H1 (cell line): ENCODE measurements around the gene WASF1. TPM values are rescaled to one million over a fixed set of nuclear protein-coding genes. Genes with fewer than 3 reads are reported as not detected.

ENCODE experiments used
- ASH2L ChIP-seq: fragments of 200-600, 300-600 bp; sonication (generic); IDR thresholded peaks from one replicate; pipeline ENCODE4 v1.7.1; 2017; ENCODE audit warnings: low read length
- E2F6 ChIP-seq: IDR thresholded peaks from 2 replicates; pipeline ENCODE4 v1.6.1; 2012; ENCODE audit warnings: inconsistent platforms
- KDM1A ChIP-seq: fragments of 200-600, 300-600 bp; sonication (generic); IDR thresholded peaks from 2 replicates; pipeline ENCODE4 v1.7.1; 2016; ENCODE audit warnings: mild to moderate bottlenecking, low read length, borderline replicate concordance
- polyA plus RNA-seq, 7 experiments: library from polyadenylated mRNA; depleted of rRNA in 3 of 7; stranded (reverse) in 5 of 7; unstranded in 2 of 7; fragments of >200 nt in 5 of 7; fragments of 200-250 nt in 2 of 7; gene quantifications; 1 replicate in 5 of 7; 2 replicates in 1 of 7; 4 replicates in 1 of 7; pipeline versions ENCODE4 v1.2.1 to v1.2.3, GENCODE V29; 2011 to 2013; ENCODE audit warnings: missing spikeins in 2 of 7, mixed read lengths in 2 of 7
- total RNA-seq: library from RNA; stranded (reverse); fragmentation: NEBNext Ultra II Directional; extraction: Animal tissue kit (Norgen Biotek cat#: 25700); gene quantifications from 2 replicates; pipeline ENCODE4 v1.2.1, GENCODE V29; 2021

The WASF1 gene
- total and polyA plus RNA-seq, 2 of the 8 experiments (the other 6 are each of a cell fraction or from before 2014, with no cell fraction given) = 37.6 to 39.9 TPM

- TF ChIP-seq KDM1A (no peak), ASH2L (no peak), E2F6 (no peak)
Observed at GRCh38 chr6:110064744-110065524, 114.5 kb downstream of the WASF1 start (continued).
